Fibroblast of pulmonary artery (primary cell): Measurements from ENCODE around the gene PKD1L1.

Experiments used
- DNase-seq: peaks from one replicate; pipeline ENCODE4 v3.0.0-alpha.2; 2010; ENCODE audit warnings: low read depth
- H3K4me3 ChIP-seq: replicated peaks from 2 replicates; pipeline ENCODE4 v1.5.1; 2011; ENCODE audit warnings: low read depth, mild to moderate bottlenecking, control low read depth, low read length, moderate library complexity
- TF ChIP-seq, protein P1 (sequence below): IDR thresholded peaks from 2 replicates; pipeline ENCODE4 v1.5.1; 2011; ENCODE audit warnings: mild to moderate bottlenecking, control low read depth, low read length, inconsistent platforms; ENCODE audit errors: missing control alignments

The PKD1L1 gene

GRCh38 chr7:47882635-47883034 lies 65.6 kb downstream of the PKD1L1 start:
- TF ChIP-seq, protein P1, sequence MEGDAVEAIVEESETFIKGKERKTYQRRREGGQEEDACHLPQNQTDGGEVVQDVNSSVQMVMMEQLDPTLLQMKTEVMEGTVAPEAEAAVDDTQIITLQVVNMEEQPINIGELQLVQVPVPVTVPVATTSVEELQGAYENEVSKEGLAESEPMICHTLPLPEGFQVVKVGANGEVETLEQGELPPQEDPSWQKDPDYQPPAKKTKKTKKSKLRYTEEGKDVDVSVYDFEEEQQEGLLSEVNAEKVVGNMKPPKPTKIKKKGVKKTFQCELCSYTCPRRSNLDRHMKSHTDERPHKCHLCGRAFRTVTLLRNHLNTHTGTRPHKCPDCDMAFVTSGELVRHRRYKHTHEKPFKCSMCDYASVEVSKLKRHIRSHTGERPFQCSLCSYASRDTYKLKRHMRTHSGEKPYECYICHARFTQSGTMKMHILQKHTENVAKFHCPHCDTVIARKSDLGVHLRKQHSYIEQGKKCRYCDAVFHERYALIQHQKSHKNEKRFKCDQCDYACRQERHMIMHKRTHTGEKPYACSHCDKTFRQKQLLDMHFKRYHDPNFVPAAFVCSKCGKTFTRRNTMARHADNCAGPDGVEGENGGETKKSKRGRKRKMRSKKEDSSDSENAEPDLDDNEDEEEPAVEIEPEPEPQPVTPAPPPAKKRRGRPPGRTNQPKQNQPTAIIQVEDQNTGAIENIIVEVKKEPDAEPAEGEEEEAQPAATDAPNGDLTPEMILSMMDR, result no peak
- no peak overlapping the region for H3K4me3 ChIP-seq

DNA sequence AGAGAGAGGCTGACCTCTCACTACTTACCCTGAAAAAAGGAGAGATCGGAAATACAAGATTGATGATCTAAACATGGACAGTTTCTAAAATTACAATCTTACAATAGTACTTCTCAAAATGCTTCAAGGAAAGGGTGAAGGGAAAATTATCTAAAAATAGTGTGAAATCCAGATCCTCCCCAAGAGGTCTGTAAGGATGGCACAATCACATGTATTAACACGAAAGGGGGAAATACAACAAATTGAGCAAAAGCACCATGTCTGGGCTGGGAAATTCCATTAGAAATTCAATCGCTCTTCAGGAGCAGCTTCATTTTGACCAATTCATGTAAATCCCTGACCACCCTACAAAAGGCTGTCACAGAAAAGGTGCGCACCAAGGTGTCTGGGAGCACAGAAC lies 67.0 kb downstream of the PKD1L1 start:
- DNase-seq, result no peak
- H3K4me3 ChIP-seq, result no peak overlapping the region
- TF ChIP-seq, protein P1, result no peak

More at GRCh38 chr7:47882635-47883034, 65.6 kb downstream of the PKD1L1 start:
- DNase-seq, result no peak

DNA sequence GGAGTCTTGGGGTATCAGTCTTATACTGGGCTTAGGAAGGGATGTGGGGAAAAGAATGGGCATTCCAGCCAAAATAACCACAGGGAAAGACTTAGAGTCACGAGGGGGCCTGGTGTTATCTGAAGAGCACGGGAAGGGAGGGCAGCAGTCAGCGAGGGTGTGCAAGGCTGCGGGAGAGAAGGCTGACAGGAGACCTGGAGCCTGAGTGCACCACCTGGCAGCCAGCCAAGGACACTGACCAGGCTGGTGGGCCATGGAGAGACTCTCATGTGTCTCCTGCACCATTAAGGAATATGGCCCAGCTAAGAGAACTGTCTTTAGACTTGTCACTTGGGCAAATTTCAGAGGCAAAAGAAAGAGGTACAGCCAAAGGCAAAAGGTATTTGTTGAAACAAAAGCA lies 69.6 kb downstream of the PKD1L1 start:
- TF ChIP-seq, protein P1, result no peak
- no peak for DNase-seq
- H3K4me3 ChIP-seq, result no peak overlapping the region

- H3K4me3 ChIP-seq, result no peak overlapping the region
- DNase-seq, result no peak
- TF ChIP-seq, protein P1, result no peak
Observed at GRCh38 chr7:47877336-47877735, 70.9 kb downstream of the PKD1L1 start.

GRCh38 chr7:47875998-47876744 lies 72.1 kb downstream of the PKD1L1 start:
- no peak overlapping the region for H3K4me3 ChIP-seq
- TF ChIP-seq, protein P1, result no peak
- DNase-seq, result no peak

DNA sequence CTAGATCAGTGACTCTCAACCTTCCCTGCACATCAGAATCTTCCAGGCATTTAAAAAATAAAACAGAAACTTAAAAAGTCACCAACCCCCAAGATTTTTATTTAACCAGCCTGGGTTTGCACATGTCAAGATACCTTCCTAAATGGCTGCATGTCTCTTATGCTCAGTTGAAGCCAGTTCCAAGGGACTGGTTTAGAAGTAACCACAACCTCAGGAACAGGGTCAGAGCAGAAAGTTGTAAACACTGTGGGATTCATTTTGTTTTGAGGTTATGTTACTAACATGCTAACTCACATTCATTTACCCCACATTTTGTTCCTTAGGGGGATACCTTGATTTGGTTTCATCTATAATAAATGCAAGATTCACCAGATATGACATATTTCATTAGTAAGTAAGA lies 72.9 kb downstream of the PKD1L1 start:
- DNase-seq, result no peak
- TF ChIP-seq, protein P1, result no peak

GRCh38 chr7:47873762-47874161 lies 74.5 kb downstream of the PKD1L1 start:
- DNase-seq, result no peak
- no peak overlapping the region for H3K4me3 ChIP-seq
- TF ChIP-seq, protein P1, result no peak

More for the DNA sequence above, 72.9 kb downstream of the PKD1L1 start:
- no peak overlapping the region for H3K4me3 ChIP-seq
